Progenitor cell of endocrine pancreas (in vitro differentiated cells): ENCODE results near the gene MEX3A. TPM values are rescaled to one million over a fixed set of nuclear protein-coding genes. Genes with fewer than 3 reads are reported as not detected.

Experiments
- DNase-seq: peaks from one replicate; pipeline ENCODE4 v3.0.0; 2021; ENCODE audit warnings: low spot score; ENCODE audit not compliant: unreplicated experiment
- H3K27ac Mint-ChIP-seq: 2 replicates; pipeline ENCODE4 v1.8.0; 2021; ENCODE audit warnings: mild to moderate bottlenecking, moderate library complexity, mixed read lengths
- H3K27me3 Mint-ChIP-seq: 2 replicates; pipeline ENCODE4 v1.8.0; 2021; ENCODE audit warnings: mixed read lengths
- H3K36me3 Mint-ChIP-seq: 2 replicates; pipeline ENCODE4 v1.8.0; 2022; ENCODE audit warnings: mixed read lengths; ENCODE audit not compliant: insufficient read depth
- H3K4me1 Mint-ChIP-seq: 2 replicates; pipeline ENCODE4 v1.8.0; 2021; ENCODE audit warnings: low read depth, mixed read lengths
- H3K4me3 Mint-ChIP-seq: 2 replicates; pipeline ENCODE4 v1.8.0; 2021; ENCODE audit warnings: low read depth, mild to moderate bottlenecking, moderate library complexity, mixed read lengths
- H3K9me3 Mint-ChIP-seq: 2 replicates; pipeline ENCODE4 v1.8.0; 2021; ENCODE audit warnings: low read depth, mixed read lengths
- CTCF ChIP-seq: fragments of 200-600 bp; sonication (generic); IDR thresholded peaks from one replicate; pipeline ENCODE4 v1.5.0; 2021; ENCODE audit warnings: antibody characterized with exemption, mild to moderate bottlenecking; ENCODE audit not compliant: unreplicated experiment
- long read RNA-seq: library from polyadenylated mRNA; unstranded; transcript quantifications from one replicate; pipeline ENCODE4 v2.0.0, GENCODE V29; 2020
- total RNA-seq: library from RNA; stranded (reverse); gene quantifications from 2 replicates; pipeline ENCODE4 v1.2.1, GENCODE V29; 2021

MEX3A gene, protein sequence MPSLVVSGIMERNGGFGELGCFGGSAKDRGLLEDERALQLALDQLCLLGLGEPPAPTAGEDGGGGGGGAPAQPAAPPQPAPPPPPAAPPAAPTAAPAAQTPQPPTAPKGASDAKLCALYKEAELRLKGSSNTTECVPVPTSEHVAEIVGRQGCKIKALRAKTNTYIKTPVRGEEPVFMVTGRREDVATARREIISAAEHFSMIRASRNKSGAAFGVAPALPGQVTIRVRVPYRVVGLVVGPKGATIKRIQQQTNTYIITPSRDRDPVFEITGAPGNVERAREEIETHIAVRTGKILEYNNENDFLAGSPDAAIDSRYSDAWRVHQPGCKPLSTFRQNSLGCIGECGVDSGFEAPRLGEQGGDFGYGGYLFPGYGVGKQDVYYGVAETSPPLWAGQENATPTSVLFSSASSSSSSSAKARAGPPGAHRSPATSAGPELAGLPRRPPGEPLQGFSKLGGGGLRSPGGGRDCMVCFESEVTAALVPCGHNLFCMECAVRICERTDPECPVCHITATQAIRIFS
- total RNA-seq, result 112 and 113 TPM in 2 replicates
- long read RNA-seq, partial matches to known transcripts, result 0 of 4 reads
- long read RNA-seq, other reads (novel, unspliced or antisense), result 4 of 4 reads

GRCh38 chr1:156082309-156083091, at the start of gene MEX3A:
Gene MEX3A, minus strand, starts transcription at chr1:156082465. Its CDS starts 467 bp downstream, at chr1:156081998.
- H3K27me3 Mint-ChIP-seq, result no peaks in the 10 kb centered on the region
- TF ChIP-seq CTCF, result no peak
- H3K36me3 Mint-ChIP-seq, result peaks cover 21% of the 10 kb centered on the region
- H3K9me3 Mint-ChIP-seq, result no peaks in the 10 kb centered on the region
- H3K4me3 Mint-ChIP-seq, result peak within 1 kb of the TSS; percentile 99
- H3K27ac Mint-ChIP-seq, result peak within 1 kb of the TSS; percentile 99
- peak; percentile 90 for DNase-seq
- H3K4me1 Mint-ChIP-seq, result peaks cover 64% of the 10 kb centered on the region

DNA sequence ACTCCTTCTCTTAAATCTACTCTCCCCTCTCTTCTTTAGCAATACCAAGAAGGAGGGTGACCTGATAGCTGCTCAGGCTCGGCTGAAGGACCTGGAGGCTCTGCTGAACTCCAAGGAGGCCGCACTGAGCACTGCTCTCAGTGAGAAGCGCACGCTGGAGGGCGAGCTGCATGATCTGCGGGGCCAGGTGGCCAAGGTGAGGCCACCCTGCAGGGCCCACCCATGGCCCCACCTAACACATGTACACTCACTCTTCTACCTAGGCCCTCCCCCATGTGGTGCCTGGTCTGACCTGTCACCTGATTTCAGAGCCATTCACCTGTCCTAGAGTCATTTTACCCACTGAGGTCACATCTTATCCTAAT, 48.3 kb upstream of the MEX3A start:
- Mint-ChIP-seq H3K4me3 (no peak overlapping the region), H3K36me3 (peaks cover 9% of the 10 kb centered on the region), H3K27me3 (no peaks in the 10 kb centered on the region), H3K9me3 (no peaks in the 10 kb centered on the region), H3K4me1 (peaks cover 14% of the 10 kb centered on the region), H3K27ac (peak overlapping the region; percentile 41)
- no peak for DNase-seq
- TF ChIP-seq CTCF, result no peak

GRCh38 chr1:156129687-156130577, 47.7 kb upstream of the MEX3A start:
- H3K9me3 Mint-ChIP-seq, result no peaks in the 10 kb centered on the region
- peak overlapping the region; percentile 98 for H3K27ac Mint-ChIP-seq
- peaks cover 12% of the 10 kb centered on the region for H3K36me3 Mint-ChIP-seq
- no peak overlapping the region for H3K4me3 Mint-ChIP-seq
- peak; percentile 75 for DNase-seq
- peaks cover 14% of the 10 kb centered on the region for H3K4me1 Mint-ChIP-seq
- peak; percentile 93 for TF ChIP-seq CTCF
- no peaks in the 10 kb centered on the region for H3K27me3 Mint-ChIP-seq

- no peak for DNase-seq
- Mint-ChIP-seq H3K4me1 (peaks cover 16% of the 10 kb centered on the region), H3K4me3 (no peak overlapping the region), H3K27ac (peak overlapping the region; percentile 98), H3K36me3 (peaks cover 10% of the 10 kb centered on the region), H3K9me3 (no peaks in the 10 kb centered on the region), H3K27me3 (no peaks in the 10 kb centered on the region)
- TF ChIP-seq CTCF, result no peak
Measured at GRCh38 chr1:156128654-156129597, 46.7 kb upstream of the MEX3A start.
